ENCODE measurements around the gene ANO4.

Gene ANO4

GRCh38 chr12:100767950-100768349 is 26.6 kb upstream of the ANO4 start:
- no peak for TF ChIP-seq CTCF (IDR thresholded peaks at IDR 0.05; ENCODE audit: low read depth, low read length)
- no peak for DNase-seq (ENCODE audit: extremely low read depth, low read depth)

- no peak for TF ChIP-seq CTCF (IDR thresholded peaks at IDR 0.05; ENCODE audit: low read depth, low read length)
- DNase-seq (ENCODE audit: extremely low read depth, low read depth): no peak
Measured at GRCh38 chr12:100778967-100779590, 15.5 kb upstream of the ANO4 start.

GRCh38 chr12:100789146-100789545 is 5.4 kb upstream of the ANO4 start:
- TF ChIP-seq CTCF (IDR thresholded peaks at IDR 0.05; ENCODE audit: low read depth, low read length): no peak
- no peak for DNase-seq (ENCODE audit: extremely low read depth, low read depth)

- DNase-seq (ENCODE audit: extremely low read depth, low read depth): no peak
Measured at GRCh38 chr12:100789975-100790374, 4.6 kb upstream of the ANO4 start.

GRCh38 chr12:100790552-100790951 is 4.0 kb upstream of the ANO4 start:
- no peak for DNase-seq (ENCODE audit: extremely low read depth, low read depth)
- TF ChIP-seq CTCF (IDR thresholded peaks at IDR 0.05; ENCODE audit: low read depth, low read length): no peak

More at GRCh38 chr12:100789975-100790374, 4.6 kb upstream of the ANO4 start:
- TF ChIP-seq CTCF (IDR thresholded peaks at IDR 0.05; ENCODE audit: low read depth, low read length): no peak

- DNase-seq (ENCODE audit: extremely low read depth, low read depth): no peak
- no peak for TF ChIP-seq CTCF (IDR thresholded peaks at IDR 0.05; ENCODE audit: low read depth, low read length)
Measured at GRCh38 chr12:100793182-100793581, 1.4 kb upstream of the ANO4 start.

- TF ChIP-seq CTCF (IDR thresholded peaks at IDR 0.05; ENCODE audit: low read depth, low read length): no peak
- DNase-seq (ENCODE audit: extremely low read depth, low read depth): no peak
Measured at GRCh38 chr12:100795174-100795799, 711 bp downstream of the ANO4 start.

Measured in AG09319 (cell line).